GM10266 (cell line): ENCODE results near the gene TNIK.
"Not testable (repeated sequence)": the region's sequence is repeated elsewhere in the genome, so short reads cannot be mapped to it uniquely, and the experiment has no call there.

Experiments used
- DNase-seq: peaks from one replicate; pipeline ENCODE4 v3.0.0; 2012; ENCODE audit errors: extremely low spot score
- CTCF ChIP-seq: IDR thresholded peaks from 2 replicates; pipeline ENCODE4 v1.5.1; 2012; ENCODE audit warnings: mild to moderate bottlenecking, low read depth; ENCODE audit not compliant: control insufficient read depth, insufficient read depth; ENCODE audit errors: missing control alignments

TNIK gene

GRCh38 chr3:171312741-171313140, 147.5 kb downstream of the TNIK start:
- TF ChIP-seq CTCF = no peak
- DNase-seq = no peak

GRCh38 chr3:171311784-171312183, 148.4 kb downstream of the TNIK start:
- no peak for TF ChIP-seq CTCF

GRCh38 chr3:171309906-171310359, 150.3 kb downstream of the TNIK start:
- DNase-seq = no peak
- no peak for TF ChIP-seq CTCF

More at GRCh38 chr3:171311784-171312183, 148.4 kb downstream of the TNIK start:
- DNase-seq = no peak

- TF ChIP-seq CTCF = no peak
Observed at GRCh38 chr3:171307988-171308387, 152.2 kb downstream of the TNIK start.

GRCh38 chr3:171307046-171307585, 153.1 kb downstream of the TNIK start:
- no peak for DNase-seq
- TF ChIP-seq CTCF = no peak

More at GRCh38 chr3:171307988-171308387, 152.2 kb downstream of the TNIK start:
- no peak for DNase-seq

- DNase-seq = no peak
- no peak for TF ChIP-seq CTCF
Observed at GRCh38 chr3:171306631-171307030, 153.6 kb downstream of the TNIK start.

GRCh38 chr3:171305823-171306222, 154.4 kb downstream of the TNIK start:
- DNase-seq = not testable (repeated sequence)

- DNase-seq = not testable (repeated sequence)
Observed at GRCh38 chr3:171304498-171304897, 155.7 kb downstream of the TNIK start.

GRCh38 chr3:171304017-171304416, 156.2 kb downstream of the TNIK start:
- DNase-seq = not testable (repeated sequence)
